GM19035 (cell line): ENCODE data around the gene MED7.

Experiments used
- ATAC-seq: cut with Tn5 transposase; IDR thresholded peaks from one replicate; pipeline ENCODE4 v1.9.1; 2021; ENCODE audit not compliant: unreplicated experiment

The MED7 gene

GRCh38 chr5:157164521-157164920, 21.9 kb upstream of the MED7 start:
- no peak for ATAC-seq

- ATAC-seq: no peak
Observed at GRCh38 chr5:157162919-157163510, 20.4 kb upstream of the MED7 start.

- no peak for ATAC-seq
Observed at GRCh38 chr5:157161996-157162395, 19.3 kb upstream of the MED7 start.

GRCh38 chr5:157160001-157160400, 17.3 kb upstream of the MED7 start:
- ATAC-seq: no peak

GRCh38 chr5:157159209-157159751, 16.6 kb upstream of the MED7 start:
- no peak for ATAC-seq

- no peak for ATAC-seq
Observed at GRCh38 chr5:157157293-157157891, 14.7 kb upstream of the MED7 start.

GRCh38 chr5:157155297-157155696, 12.6 kb upstream of the MED7 start:
- no peak for ATAC-seq

GRCh38 chr5:157150995-157151394, 8.3 kb upstream of the MED7 start:
- ATAC-seq: no peak

- ATAC-seq: peak; percentile 71
Observed at GRCh38 chr5:157148734-157149615, 6.3 kb upstream of the MED7 start.

GRCh38 chr5:157143127-157143971, 684 bp upstream of the MED7 start:
- peak; percentile 42 for ATAC-seq

- no peak for ATAC-seq
Observed at GRCh38 chr5:157137691-157138090, 5.0 kb downstream of the MED7 start.

GRCh38 chr5:157132281-157132612, 10.4 kb downstream of the MED7 start:
- ATAC-seq: no peak

- ATAC-seq: peak; percentile 53
Observed at GRCh38 chr5:157130925-157131324, 11.7 kb downstream of the MED7 start.

- ATAC-seq: no peak
Observed at GRCh38 chr5:157121709-157122108, 21.0 kb downstream of the MED7 start.

- ATAC-seq: no peak
Observed at GRCh38 chr5:157120102-157120501, 22.6 kb downstream of the MED7 start.

- peak; percentile 80 for ATAC-seq
Observed at GRCh38 chr5:157116483-157116954, 26.1 kb downstream of the MED7 start.

GRCh38 chr5:157115502-157115901, 27.2 kb downstream of the MED7 start:
- no peak for ATAC-seq

GRCh38 chr5:157115012-157115411, 27.7 kb downstream of the MED7 start:
- ATAC-seq: no peak

GRCh38 chr5:157113002-157113401, 29.7 kb downstream of the MED7 start:
- no peak for ATAC-seq

- peak; percentile 79 for ATAC-seq
Observed at GRCh38 chr5:157109744-157110143, 32.9 kb downstream of the MED7 start.

GRCh38 chr5:157108976-157109375, 33.7 kb downstream of the MED7 start, which contains the start of gene HAVCR2:
HAVCR2 (minus strand) TSS chr5:157109044; CDS start chr5:157108983, 61 bp downstream.
- peak; percentile 73 for ATAC-seq
